ENCODE data around the gene STRIP1. TPM values are rescaled to one million over a fixed set of nuclear protein-coding genes. Genes with fewer than 3 reads are reported as not detected.

The STRIP1 gene
- total and polyA plus RNA-seq, 2 donors (not counting 3 experiments of a cell fraction or from before 2014, with no cell fraction given): 26.2 to 42.1 TPM

DNA sequence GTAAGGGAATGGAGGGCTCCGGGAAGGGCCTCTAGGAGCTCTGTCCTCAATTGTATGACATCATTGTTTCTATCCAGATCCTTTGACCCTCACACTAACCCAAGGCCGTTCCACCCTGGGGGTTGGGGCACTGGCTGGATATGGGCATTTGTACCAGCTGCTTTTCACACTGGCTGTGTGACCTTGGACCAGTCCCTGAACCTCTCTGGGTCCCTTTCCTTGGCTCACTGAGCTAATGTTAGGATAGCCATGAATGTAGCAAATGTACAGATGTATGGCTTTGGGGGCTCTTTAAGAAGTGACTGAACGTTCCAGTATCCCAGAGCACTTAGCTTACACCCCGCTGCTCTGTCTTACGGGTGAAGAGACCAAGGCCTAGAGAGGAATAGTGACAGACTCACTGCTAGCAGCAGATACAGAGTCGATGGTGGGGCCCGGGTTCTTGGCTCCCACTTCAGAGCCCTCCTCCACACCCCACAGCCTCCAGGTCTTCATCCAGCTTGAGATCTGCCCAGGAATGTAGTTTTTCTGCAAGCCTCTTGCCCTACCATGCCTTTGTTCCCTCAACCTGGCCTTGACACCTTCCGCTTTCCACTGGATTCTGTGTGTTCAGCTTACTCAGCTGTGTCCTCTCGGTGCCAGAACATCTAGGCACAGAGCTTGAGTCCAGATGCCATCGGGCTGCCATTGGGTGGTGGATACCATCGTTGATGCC lies 63.2 kb downstream of the STRIP1 start:
- DNase-seq (ENCODE audit: low read depth, low spot score): no peak
- ChIA-PET CTCF (interaction anchor here (0.7 to 13.7 kb wide), 4 partner anchors 8 to 398 kb away, joined by 4 to 272 read pairs (median 10); no protein-coding TSS in a partner anchor), POLR2A (no interaction called here)
- Histone ChIP-seq H3K9ac (replicated peaks; ENCODE audit: extremely low read depth, insufficient read depth, low read length) (no peak overlapping the region), H2AFZ (ENCODE audit: low read depth, low read length) (no peak overlapping the region), H3K9me1 (replicated peaks; ENCODE audit: control insufficient read depth, extremely low read depth, insufficient read depth, low read length) (no peaks in the 10 kb centered on the region), H4K20me1 (replicated peaks; ENCODE audit: control insufficient read depth, extremely low read depth, insufficient read depth, low read length) (no peaks in the 10 kb centered on the region), H3K9me3 (replicated peaks; ENCODE audit: control insufficient read depth, insufficient read depth, low read length) (no peaks in the 10 kb centered on the region), H3K4me2 (ENCODE audit: insufficient read depth, low read length) (no peak overlapping the region), H3K27ac (ENCODE audit: insufficient read depth, low read depth, low read length) (no peak overlapping the region), H3K4me3 (replicated peaks in 1 of 3; ENCODE audit: insufficient read depth in 1 of 3, low read depth in 1 of 3, low read length in 3 of 3) (no peak overlapping the region), H3K36me3 (ENCODE audit: control insufficient read depth in 2 of 2, extremely low read depth in 1 of 2, insufficient read depth in 2 of 2, low read length in 2 of 2) (no peaks in the 10 kb centered on the region), H3K79me2 (ENCODE audit: control insufficient read depth, insufficient read depth, low read length) (no peaks in the 10 kb centered on the region), H3K4me1 (ENCODE audit: control insufficient read depth, extremely low read depth, insufficient read depth, low read length) (no peaks in the 10 kb centered on the region), H3K27me3 (ENCODE audit: control insufficient read depth in 2 of 2, insufficient read depth in 2 of 2, low read length in 2 of 2) (peaks cover 8 to 10% of the 10 kb centered on the region in 2 experiments)
- dilution Hi-C loops (cut with MboI; ENCODE audit: extremely low pct_ligation_motif_present, low sequenced_read_pairs) (no loop called here), intact Hi-C loops (cut with micrococcal nuclease) (no loop called here)
- no TSS peak for BruUV-seq (replicated peaks)
- FAIRE-seq: no peak
- TF ChIP-seq JUN (IDR thresholded peaks at IDR 0.05; ENCODE audit: borderline replicate concordance, insufficient read depth, insufficient read length, low read depth) (no peak), MYC (IDR thresholded peaks at IDR 0.05; ENCODE audit: low read depth, low read length) (no peak), FOS (IDR thresholded peaks at IDR 0.05; ENCODE audit: borderline replicate concordance, insufficient read depth, low read length) (no peak), MAX (IDR thresholded peaks at IDR 0.05; ENCODE audit: insufficient read depth, insufficient read length) (no peak), POLR2A (IDR thresholded peaks at IDR 0.05; ENCODE audit: low read depth, low read length) (no peak), POLR2AphosphoS5 (IDR thresholded peaks at IDR 0.05; ENCODE audit: insufficient read depth, low read depth, low read length) (no peak), GATA2 (IDR thresholded peaks at IDR 0.05; ENCODE audit: insufficient read depth, insufficient read length, low read depth, low read length) (no peak), EZH2 (IDR thresholded peaks at IDR 0.05; ENCODE audit: borderline replicate concordance, low read depth, low read length, severe bottlenecking) (no peak)
- TF ChIP-seq, protein P1, sequence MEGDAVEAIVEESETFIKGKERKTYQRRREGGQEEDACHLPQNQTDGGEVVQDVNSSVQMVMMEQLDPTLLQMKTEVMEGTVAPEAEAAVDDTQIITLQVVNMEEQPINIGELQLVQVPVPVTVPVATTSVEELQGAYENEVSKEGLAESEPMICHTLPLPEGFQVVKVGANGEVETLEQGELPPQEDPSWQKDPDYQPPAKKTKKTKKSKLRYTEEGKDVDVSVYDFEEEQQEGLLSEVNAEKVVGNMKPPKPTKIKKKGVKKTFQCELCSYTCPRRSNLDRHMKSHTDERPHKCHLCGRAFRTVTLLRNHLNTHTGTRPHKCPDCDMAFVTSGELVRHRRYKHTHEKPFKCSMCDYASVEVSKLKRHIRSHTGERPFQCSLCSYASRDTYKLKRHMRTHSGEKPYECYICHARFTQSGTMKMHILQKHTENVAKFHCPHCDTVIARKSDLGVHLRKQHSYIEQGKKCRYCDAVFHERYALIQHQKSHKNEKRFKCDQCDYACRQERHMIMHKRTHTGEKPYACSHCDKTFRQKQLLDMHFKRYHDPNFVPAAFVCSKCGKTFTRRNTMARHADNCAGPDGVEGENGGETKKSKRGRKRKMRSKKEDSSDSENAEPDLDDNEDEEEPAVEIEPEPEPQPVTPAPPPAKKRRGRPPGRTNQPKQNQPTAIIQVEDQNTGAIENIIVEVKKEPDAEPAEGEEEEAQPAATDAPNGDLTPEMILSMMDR (IDR thresholded peaks at IDR 0.05; ENCODE audit: extremely low read depth in 1 of 2, insufficient read depth in 1 of 2, low read depth in 1 of 2, low read length in 2 of 2): no peak

Data from endothelial cell of umbilical vein (primary cell).